HFFc6 (cell line): ENCODE measurements around the gene MAMLD1. TPM values are rescaled to one million over a fixed set of nuclear protein-coding genes. Genes with fewer than 3 reads are reported as not detected.

Experiments
- DNase-seq: peaks from one replicate; pipeline ENCODE4 v3.0.0-alpha.2; 2018
- H3K27ac Mint-ChIP-seq: 2 replicates; pipeline ENCODE4 v1.8.0; 2020; ENCODE audit warnings: mild to moderate bottlenecking, mixed read lengths
- H3K27me3 Mint-ChIP-seq: 2 replicates; pipeline ENCODE4 v1.8.0; 2021; ENCODE audit warnings: mild to moderate bottlenecking, moderate library complexity, mixed read lengths; ENCODE audit not compliant: insufficient read depth
- H3K36me3 Mint-ChIP-seq: 2 replicates; pipeline ENCODE4 v1.8.0; 2021; ENCODE audit warnings: low read depth, mixed read lengths
- H3K4me1 Mint-ChIP-seq: 2 replicates; pipeline ENCODE4 v1.8.0; 2020; ENCODE audit warnings: low read depth, mixed read lengths
- H3K4me3 Mint-ChIP-seq: 2 replicates; pipeline ENCODE4 v1.8.0; 2020; ENCODE audit warnings: mild to moderate bottlenecking, moderate library complexity, mixed read lengths
- H3K9me3 Mint-ChIP-seq: 2 replicates; pipeline ENCODE4 v1.8.0; 2020; ENCODE audit warnings: mild to moderate bottlenecking, mixed read lengths
- total RNA-seq, 6 experiments: library from RNA; stranded (reverse); fragmentation: NEBNext Ultra II Directional; extraction: Animal tissue kit (Norgen Biotek cat#: 25700); gene quantifications; 2 replicates in 1 of 6; 3 replicates in 5 of 6; pipeline ENCODE4 v1.2.3, GENCODE V29; 2021
- TF ChIP-seq, protein P1 (sequence below): fragments of 200-600 bp; sonication (generic); IDR thresholded peaks from 2 replicates; pipeline ENCODE4 v1.5.0; 2021; ENCODE audit warnings: antibody characterized with exemption, mild to moderate bottlenecking

Gene MAMLD1
- total RNA-seq, 6 experiments from 2014 or later, result 4.0 to 5.3 (median 4.7) TPM

DNA sequence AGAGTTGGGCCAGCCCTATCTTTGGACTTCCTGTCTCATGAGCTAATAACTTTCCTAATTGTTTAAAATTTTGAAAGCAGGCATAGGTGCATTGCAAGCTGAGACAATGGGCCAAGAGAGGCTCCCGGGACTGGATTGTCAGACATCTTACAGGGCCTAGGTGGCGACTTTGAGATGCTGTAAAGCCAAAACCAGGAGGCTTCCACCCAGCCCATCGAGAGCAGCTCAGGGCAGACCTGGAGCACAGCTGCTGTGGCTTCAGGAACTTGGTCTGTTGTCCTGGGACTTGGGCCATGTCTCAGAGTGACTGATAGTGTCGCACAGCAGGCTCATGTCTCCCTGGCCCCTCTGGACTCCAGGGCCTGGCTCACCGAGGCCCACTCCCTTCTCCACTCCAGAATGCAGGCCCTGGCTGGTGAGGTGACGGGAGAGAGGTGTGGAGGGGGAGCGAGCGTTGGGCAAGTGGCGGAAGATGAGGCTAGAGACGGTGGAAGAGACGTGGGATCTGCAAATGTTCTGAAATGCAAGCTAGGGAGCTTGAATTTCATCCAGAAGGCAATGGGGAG is 181.2 kb downstream of the MAMLD1 start:
- Mint-ChIP-seq H3K4me3 (no peak overlapping the region), H3K9me3 (no peaks in the 10 kb centered on the region), H3K36me3 (no peaks in the 10 kb centered on the region), H3K27me3 (no peaks in the 10 kb centered on the region; the same call in none of the 2 replicates), H3K27ac (no peak overlapping the region), H3K4me1 (peaks cover 18% of the 10 kb centered on the region)
- TF ChIP-seq, protein P1, sequence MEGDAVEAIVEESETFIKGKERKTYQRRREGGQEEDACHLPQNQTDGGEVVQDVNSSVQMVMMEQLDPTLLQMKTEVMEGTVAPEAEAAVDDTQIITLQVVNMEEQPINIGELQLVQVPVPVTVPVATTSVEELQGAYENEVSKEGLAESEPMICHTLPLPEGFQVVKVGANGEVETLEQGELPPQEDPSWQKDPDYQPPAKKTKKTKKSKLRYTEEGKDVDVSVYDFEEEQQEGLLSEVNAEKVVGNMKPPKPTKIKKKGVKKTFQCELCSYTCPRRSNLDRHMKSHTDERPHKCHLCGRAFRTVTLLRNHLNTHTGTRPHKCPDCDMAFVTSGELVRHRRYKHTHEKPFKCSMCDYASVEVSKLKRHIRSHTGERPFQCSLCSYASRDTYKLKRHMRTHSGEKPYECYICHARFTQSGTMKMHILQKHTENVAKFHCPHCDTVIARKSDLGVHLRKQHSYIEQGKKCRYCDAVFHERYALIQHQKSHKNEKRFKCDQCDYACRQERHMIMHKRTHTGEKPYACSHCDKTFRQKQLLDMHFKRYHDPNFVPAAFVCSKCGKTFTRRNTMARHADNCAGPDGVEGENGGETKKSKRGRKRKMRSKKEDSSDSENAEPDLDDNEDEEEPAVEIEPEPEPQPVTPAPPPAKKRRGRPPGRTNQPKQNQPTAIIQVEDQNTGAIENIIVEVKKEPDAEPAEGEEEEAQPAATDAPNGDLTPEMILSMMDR, result peak; percentile 19; the same call in 1 of the 2 replicates
- DNase-seq, result peak; percentile 9

DNA sequence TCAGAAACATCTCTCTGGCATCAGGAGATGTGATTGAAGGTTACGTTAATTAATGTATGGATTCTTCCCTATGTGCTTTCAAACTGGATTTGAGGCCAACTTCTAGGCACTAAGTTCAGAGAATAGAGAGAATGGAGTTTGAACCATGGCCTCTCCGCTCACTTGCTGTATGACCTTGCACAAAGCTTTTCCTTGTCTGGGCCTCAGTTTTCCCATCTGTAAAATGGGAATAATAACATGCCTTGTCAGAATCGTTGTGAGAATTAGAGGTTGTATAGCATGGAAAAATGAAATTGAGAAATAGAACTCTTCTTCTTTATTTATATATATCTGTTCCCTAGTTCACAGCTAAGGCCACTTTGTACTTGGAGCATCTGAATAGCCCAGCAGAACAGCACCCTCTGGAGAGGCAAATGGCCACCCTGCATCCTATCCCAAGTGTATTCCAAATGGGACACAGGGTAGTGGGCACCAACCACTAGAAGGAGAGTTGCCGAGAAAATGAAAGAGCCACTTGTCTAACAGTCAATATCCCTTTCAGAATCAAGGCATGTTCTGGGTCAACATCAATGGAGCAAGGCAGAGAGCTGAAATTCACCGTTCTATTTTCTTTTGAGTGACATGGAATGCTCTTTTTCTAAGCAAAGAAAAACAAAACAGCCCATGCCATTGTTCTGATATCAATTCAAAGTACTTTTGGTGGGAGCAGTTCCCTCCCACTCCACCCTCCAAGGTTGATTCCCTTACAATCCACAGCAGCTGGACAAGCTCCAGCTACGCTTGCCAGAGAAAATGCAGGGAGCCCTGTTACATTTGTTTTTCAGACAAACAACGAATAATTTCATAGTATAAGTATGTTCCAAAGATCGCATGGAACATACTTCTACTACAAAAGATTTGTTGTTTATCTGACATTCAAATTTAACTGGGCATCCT is 182.0 kb downstream of the MAMLD1 start:
- Mint-ChIP-seq H3K36me3 (no peaks in the 10 kb centered on the region), H3K4me3 (no peak overlapping the region), H3K27ac (no peak overlapping the region), H3K4me1 (peaks cover 18% of the 10 kb centered on the region), H3K27me3 (no peaks in the 10 kb centered on the region; the same call in none of the 2 replicates), H3K9me3 (no peaks in the 10 kb centered on the region)
- TF ChIP-seq, protein P1, result no peak
- DNase-seq, result no peak

DNA sequence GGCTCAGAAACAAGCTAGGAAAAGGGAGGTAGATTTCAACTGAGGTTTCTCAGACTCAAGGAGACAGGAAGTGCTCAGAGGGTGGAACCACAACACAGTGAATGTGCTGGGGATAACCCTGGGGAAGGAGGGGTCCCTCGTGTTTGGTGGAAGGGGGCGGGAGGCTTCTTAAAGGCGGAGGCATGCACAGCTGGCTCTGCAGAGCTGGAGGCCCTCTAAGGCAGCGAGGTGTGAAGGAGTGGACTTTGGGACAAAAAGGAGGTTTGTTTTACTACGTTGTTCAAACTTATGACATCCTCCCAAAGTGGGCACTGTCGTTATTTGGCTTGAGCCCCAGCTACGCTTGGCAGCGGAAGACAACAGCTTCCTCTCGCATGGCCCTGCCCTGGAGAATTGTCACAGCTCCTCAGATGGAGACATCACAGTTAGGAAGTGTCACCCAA is 183.6 kb downstream of the MAMLD1 start:
- Mint-ChIP-seq H3K4me3 (no peak overlapping the region), H3K4me1 (peaks cover 18% of the 10 kb centered on the region), H3K9me3 (no peaks in the 10 kb centered on the region), H3K36me3 (no peaks in the 10 kb centered on the region), H3K27me3 (peaks cover 3% of the 10 kb centered on the region), H3K27ac (no peak overlapping the region)
- no peak for DNase-seq
- TF ChIP-seq, protein P1, result no peak

DNA sequence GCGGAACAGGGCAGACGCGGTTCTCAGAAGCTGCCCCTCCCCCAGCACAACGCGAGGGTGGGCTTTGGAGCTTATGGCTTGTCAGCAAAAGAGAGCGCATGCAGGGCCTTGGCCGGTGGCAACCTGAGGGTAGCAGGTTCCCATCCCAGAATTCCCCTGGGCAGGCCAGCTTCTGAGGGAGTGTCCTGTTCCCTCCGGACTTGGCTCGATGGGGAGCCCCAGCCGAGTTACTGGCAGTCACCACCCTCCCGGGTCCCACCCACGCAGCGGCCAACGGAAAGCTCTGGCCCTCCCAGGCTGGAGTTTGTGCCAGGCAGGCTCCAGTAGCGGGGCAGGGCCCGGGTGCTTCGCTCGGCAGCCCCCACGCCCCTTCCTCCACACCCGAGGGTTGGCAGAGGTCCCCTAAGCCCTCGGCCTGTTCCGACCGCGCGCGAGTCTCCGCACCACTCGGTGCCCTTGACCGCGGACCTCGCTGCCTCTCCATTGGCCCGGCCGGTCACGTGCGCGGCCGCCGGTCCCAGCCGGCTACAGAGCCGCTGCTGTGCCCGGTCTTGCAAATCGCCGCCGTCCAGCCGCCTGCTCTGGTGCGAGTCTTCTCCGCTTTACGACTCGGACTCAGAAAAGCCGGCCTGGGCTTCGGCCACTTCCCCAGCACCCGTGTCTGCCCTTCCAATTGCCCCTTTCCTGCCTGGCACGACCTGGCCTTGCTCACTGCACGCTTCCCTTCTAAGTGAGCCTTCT is 184.4 kb downstream of the MAMLD1 start:
- no peak overlapping the region; the same call in 1 of the 2 replicates for H3K27ac Mint-ChIP-seq
- H3K4me1 Mint-ChIP-seq, result peaks cover 18% of the 10 kb centered on the region
- TF ChIP-seq, protein P1, result no peak
- peak overlapping the region; percentile 19; the same call in 1 of the 2 replicates for H3K4me3 Mint-ChIP-seq
- H3K9me3 Mint-ChIP-seq, result no peaks in the 10 kb centered on the region
- H3K27me3 Mint-ChIP-seq, result peaks cover 3% of the 10 kb centered on the region
- H3K36me3 Mint-ChIP-seq, result no peaks in the 10 kb centered on the region
- DNase-seq, result peak; percentile 2

DNA sequence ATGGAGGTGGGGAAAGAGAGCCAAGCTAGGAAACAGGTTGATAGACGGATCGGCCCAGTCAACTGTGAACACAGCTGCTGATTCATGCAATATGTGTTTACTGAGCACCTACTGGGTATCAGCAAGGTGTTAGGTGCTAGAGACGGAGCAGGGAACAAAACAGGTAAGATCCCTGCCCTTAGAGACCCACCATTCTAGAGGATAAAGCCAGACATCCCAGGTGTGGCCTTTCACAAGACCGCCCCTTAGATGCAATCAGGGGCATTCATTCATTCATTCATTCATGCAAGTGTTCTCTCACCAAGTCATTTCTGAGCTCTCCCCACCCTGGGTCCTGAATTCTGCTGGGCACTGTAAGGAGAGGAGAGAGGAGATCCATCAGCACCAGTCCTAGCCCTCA is 185.1 kb downstream of the MAMLD1 start:
- TF ChIP-seq, protein P1, result no peak
- Mint-ChIP-seq H3K36me3 (no peaks in the 10 kb centered on the region), H3K27me3 (peaks cover 5% of the 10 kb centered on the region), H3K4me1 (peaks cover 18% of the 10 kb centered on the region), H3K9me3 (no peaks in the 10 kb centered on the region), H3K4me3 (peak overlapping the region; percentile 19; the same call in 1 of the 2 replicates), H3K27ac (no peak overlapping the region)
- DNase-seq, result no peak
